ENCODE measurements around the gene BMP10. TPM values are rescaled to one million over a fixed set of nuclear protein-coding genes. Genes with fewer than 3 reads are reported as not detected.

The BMP10 gene, protein sequence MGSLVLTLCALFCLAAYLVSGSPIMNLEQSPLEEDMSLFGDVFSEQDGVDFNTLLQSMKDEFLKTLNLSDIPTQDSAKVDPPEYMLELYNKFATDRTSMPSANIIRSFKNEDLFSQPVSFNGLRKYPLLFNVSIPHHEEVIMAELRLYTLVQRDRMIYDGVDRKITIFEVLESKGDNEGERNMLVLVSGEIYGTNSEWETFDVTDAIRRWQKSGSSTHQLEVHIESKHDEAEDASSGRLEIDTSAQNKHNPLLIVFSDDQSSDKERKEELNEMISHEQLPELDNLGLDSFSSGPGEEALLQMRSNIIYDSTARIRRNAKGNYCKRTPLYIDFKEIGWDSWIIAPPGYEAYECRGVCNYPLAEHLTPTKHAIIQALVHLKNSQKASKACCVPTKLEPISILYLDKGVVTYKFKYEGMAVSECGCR
- not detected in 2 replicates for total RNA-seq

GRCh38 chr2:68871159-68871764 is at the start of gene BMP10:
BMP10 (minus strand) TSS chr2:68871397; CDS start chr2:68871358, 39 bp downstream.

Other genes starting within 250 kb of the BMP10 start
- gene PROKR1, start 227.8 kb downstream of the BMP10 start, total RNA-seq: not detected in 2 replicates
- 10.4 and 11.7 TPM in 2 replicates for gene ARHGAP25, start 136.6 kb downstream of the BMP10 start, total RNA-seq
- gene GKN2, start 81.5 kb upstream of the BMP10 start, total RNA-seq: not detected in 2 replicates
- gene GKN1, start 103.2 kb upstream of the BMP10 start, total RNA-seq: not detected in 2 replicates
- gene ANTXR1, start 141.8 kb upstream of the BMP10 start, total RNA-seq: 1.1 and 1.4 TPM in 2 replicates

Data from bladder microvascular endothelial cell (primary cell).